Measurements from ENCODE around the gene TNFAIP8.

TNFAIP8 gene

DNA sequence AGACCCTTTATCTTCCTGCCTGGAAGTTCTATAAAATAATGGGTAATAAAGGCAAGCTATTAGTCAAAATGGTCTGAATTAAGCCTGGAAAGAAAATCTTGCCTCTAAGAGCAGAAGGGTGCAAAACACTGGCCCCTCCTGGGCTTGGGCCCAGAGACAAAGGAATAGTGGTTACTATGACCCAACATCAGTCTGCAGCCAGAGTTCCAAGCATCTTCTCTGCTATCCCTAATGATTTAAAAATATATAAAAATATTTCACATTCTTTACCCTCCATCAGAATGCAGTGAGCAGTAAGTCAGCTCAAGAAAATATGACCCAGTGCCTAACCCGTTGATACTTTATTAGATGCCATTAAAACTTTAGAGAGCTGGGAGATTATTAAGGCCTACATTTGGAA is 14.7 kb downstream of the TNFAIP8 start:
- no peak for DNase-seq (ENCODE audit: low read depth)

DNA sequence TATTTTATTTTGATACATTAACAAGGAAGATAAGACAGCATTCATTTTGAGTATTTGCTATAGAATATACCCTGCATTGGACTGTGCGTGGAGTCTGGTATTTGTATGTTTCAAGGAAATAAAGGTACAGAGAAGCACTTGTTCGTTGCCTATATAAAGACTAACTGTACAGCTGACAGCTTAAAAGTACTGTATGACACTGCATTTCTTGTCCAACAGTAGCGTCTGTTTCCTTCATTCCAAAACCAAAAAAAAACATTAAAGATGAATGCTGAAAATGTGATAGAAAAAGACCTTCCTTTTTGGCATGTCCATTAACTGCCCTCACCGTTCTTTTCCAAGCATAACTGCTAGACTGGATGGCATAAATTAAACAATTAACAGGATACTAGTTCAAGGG is 15.3 kb downstream of the TNFAIP8 start:
- no peak for DNase-seq (ENCODE audit: low read depth)

DNA sequence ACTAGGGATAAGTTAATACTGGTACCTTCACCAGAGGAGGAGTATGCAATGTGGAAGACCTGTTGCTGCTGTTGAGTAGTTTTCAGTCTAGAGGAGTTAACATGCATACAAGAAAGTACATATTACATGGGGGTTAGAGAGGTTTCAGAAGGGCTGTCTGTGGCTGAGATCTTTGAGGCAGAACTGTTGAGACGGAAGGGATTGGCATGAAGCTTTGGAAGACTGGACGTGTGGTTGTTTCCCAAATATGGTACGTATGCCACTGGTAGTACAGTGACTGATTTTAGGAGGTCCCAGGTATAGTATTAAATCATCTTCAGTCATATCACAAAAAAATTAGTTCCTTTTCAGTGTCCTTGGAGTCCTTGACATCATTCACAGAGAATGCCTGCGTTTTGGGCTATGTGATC is 17.6 kb downstream of the TNFAIP8 start:
- no peak for DNase-seq (ENCODE audit: low read depth)

DNA sequence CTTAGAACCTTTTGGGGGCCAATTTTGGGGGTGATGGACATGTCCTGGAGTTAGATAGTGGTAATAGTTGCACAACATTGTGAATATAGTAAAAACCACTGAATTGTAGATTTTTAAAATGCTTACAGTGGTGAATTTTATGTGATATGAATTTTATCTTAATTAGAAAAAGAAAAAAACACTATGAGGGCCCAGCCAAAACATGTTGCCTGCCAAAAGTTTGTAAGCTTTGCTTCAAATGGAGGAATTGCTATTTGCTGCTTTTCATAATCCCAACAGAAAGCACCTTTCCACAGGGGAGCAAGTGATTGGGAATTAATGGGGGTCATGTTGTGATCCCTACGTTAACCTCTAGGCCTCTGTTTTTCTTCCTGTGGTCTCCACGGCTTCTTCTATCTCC is 19.1 kb downstream of the TNFAIP8 start:
- DNase-seq (ENCODE audit: low read depth): no peak

DNA sequence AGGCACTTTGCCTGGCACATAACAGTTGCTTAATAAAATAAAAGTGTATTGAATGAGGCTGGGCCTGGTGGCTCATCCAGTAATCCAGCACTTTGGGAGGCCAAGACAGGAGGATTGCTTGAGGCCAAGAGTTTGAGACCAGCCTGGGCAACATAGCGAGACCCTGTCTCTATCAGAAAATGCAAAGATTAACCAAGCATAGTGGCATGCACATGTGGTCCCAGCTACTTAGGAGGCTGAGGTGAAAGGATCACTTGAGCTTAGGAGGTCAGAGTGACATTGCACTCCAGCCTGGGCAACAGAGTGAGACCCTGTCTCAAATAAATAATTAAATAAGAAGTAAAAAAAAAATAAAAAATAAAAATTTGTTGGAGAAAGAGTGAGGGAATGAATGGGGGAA is 21.2 kb downstream of the TNFAIP8 start:
- DNase-seq (ENCODE audit: low read depth): no peak

DNA sequence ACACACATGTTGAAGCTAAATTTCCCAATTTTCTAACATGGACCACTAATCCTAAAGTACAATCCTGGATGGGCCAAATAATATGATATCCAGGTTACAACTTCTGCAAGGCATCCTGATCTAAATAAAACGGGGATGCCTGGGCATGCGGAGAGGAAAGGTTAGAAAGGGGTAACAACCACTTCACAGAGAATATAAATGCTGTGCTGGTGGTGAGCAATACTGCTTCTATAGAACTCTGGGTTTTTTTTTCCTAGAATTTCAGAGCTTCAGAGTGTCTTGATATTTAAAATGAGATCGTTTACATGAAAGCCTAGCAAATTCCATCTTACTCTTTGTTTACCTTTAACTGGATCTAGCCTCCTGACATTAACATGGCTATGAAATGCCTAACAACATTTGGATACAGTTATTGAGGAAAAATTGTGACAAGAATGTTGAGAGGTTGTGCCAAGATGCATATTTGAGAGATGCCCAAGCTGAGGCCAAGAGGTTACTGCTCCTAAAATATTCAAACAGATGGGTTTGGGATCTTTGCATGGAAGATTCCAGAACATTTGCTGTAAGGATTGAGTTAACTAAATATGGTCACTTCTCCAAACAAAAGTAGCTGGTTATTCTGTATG is 22.4 kb downstream of the TNFAIP8 start:
- DNase-seq (ENCODE audit: low read depth): no peak

DNA sequence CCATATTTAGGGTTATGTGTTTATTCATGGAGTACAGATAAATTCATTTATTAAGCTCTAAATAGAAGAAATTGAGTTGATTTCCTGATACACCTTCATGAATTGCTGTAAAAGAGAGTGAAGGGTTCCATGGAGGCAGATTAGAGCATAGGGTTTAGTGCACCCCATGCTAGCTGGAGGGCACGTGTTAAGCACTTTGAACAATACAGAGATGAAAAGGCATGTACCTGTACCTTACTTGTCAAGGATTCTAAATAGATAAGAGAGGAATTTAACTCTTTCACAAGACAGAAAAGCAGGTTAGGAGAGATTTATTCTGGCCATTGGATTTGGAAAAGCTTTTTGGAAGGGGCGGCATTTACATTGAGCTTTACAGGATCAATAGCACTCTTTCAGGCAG is 23.3 kb downstream of the TNFAIP8 start:
- DNase-seq (ENCODE audit: low read depth): no peak

DNA sequence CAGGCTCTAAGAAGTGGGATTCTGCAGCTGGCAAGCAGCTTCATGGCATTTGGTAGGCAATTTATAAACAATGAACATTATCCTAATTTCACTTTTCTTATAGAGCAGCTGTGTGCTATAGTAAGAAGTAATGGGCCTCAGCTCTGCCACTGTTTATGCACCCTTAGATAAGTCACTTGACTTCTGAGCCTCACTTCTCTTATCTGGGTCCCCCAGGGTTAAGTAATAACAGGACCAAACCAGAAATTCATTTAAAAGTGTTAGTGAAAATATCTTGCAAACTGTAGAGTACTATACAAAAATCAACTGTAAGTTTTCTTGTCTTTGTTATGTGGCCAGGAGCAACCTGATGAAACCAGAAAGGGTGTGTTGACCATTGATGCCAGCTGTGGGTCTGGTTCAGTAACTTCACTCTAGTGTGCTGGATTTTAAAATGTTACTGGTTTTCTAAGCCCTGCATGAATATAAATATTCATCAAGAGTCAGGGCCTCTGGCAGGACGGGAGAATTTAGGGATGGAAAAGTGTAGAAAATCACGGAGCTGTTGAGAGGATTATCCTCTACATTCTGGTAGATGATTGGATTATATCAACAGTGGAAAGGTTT is 24.2 kb downstream of the TNFAIP8 start:
- DNase-seq (ENCODE audit: low read depth): no peak

DNA sequence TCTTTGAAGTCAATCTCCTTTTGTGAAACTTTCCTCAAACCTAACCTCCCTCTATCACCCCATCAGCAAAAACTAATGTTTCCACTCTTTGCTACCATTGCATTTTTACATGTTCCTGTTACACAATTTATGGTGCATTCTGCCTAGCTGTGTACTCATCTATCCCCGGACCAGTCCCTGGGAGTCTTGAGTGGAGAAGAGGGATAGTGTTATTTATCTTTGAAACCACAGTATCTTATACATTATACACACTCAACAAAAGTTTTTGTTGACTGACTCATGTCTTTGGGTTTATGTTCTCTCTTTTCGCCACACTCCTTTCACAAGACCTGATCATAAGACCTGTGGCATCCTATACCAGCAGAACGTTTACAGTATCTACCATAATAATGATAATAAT is 26.4 kb downstream of the TNFAIP8 start:
- DNase-seq (ENCODE audit: low read depth): no peak

DNA sequence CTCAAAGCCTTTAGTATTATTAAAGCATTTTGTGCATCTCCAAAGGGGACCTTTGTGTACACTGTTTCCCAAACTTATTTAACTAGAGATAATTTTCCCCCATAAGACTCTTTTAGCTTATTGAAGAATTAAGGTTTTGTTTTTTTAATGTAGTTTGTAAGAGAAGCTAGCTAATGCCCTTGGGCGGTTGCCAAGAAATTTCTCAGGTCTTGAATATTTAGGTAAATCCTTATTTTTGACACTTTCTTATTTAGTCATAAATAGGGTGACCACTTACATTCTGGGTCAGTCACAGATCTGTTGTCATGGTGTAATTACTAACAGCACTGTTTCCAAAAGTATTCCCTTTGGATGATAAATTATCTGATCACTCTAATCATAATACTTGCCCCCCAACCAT is 27.2 kb downstream of the TNFAIP8 start:
- no peak for DNase-seq (ENCODE audit: low read depth)

DNA sequence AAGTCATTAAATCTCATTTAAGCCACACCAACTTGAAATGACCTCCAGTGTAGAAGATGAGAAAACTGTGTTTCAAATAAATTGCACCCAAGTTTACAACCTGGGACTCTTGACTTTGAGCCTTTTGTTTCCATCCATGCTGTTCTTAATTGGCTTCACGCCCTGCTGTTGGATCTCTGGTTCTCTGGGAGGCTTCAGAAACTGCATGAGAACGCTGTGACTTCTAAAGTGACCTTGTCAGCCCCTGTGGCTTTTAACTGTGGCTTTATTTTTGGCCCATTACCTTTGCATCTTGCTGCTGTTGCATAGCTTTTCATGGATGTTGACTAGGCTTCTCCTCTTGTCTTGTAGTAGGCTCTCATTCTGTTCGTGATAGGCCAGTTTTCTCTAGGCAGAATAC is 29.3 kb downstream of the TNFAIP8 start:
- DNase-seq (ENCODE audit: low read depth): no peak

DNA sequence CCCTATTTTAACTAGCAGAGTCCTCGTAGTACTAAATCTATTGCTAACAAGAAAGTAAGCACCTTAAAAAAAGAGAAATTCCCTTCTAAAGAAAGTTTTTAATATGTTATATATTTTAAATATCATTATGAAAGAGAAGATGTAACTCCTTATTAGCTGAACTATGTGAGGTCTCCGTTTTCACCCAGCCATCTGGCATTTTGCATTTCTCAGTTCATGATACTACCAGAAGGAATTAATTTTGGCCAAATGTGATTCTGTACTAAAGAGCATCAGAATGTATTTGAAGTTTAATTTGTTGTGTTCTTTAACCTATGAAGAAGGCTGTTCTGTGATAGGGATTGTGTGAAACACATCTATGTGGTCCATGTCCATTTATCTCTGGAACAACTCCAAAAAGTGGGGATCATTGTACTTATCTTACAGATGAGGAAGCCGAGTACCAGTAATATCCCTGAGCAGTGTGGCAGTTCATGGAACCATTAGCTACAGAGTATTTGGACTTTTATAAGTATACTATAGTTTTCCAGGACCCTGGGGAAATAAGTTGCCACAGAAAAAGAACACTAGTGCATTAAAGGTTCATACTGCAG is 29.8 kb downstream of the TNFAIP8 start:
- no peak for DNase-seq (ENCODE audit: low read depth)

DNA sequence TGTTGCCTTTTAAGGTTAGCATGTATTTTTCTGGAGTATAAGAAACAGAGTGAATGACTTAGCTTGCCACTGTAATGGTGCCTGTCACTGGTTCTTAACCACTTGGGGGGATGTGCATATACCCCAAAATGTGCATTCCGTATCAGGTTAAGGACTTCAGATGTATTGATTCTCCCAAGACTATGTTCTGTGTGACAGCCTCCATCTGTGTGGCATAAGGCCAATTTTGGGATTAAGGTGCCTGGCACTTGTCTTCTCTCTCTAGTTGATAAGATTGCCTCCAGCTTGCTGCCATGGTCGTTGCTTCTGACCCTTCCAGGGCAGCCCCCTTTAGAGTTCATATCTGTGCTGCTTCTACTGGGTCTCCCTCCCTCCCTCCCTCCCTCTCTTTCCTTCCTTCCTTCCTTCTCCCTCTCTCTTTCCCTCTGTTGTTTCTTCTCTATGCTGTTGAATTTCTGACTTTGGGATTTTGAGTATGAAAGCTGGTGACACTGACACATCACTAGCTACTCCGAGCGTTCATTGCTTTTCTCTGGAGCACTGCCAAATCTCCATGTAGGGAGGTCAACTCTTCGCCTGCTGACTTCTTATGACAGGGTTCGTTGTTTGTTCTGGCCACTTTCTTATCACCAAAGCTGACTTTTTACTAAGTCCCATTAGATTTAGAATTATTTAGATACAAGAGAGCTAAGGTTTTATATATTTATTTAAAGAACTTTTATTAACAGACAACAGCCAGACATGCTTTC is 31.0 kb downstream of the TNFAIP8 start:
- DNase-seq (ENCODE audit: low read depth): no peak

DNA sequence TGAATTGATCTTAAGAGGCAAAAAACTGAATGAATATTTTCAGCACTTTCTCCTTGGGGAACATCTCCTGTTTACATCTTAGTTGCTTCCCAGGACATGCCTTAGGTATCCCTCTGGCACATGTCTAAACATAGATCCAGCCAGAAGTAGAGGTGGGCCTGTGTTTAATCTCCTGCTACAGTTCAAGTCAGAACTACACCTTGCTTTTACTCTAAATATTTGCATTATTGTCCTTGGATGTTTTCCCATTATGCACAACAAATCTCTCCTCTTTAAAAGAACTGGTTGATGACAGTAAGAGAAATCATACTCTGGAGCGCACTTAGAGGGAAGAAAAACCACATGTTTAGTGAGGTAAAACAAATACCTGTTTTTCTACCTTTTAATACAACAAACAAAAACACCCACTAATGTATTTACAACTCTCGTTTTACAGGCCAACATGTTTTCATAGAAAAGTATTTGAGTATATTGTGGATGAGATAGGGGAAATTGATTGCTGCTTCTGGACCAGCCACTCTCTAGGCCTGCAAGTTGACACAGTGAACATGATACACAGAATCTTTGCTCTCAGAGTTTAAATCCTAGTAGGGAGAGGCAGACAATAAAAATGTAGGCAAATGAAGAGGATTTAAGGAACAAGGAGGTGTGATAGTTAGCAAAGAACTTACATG is 32.3 kb downstream of the TNFAIP8 start:
- no peak for DNase-seq (ENCODE audit: low read depth)

DNA sequence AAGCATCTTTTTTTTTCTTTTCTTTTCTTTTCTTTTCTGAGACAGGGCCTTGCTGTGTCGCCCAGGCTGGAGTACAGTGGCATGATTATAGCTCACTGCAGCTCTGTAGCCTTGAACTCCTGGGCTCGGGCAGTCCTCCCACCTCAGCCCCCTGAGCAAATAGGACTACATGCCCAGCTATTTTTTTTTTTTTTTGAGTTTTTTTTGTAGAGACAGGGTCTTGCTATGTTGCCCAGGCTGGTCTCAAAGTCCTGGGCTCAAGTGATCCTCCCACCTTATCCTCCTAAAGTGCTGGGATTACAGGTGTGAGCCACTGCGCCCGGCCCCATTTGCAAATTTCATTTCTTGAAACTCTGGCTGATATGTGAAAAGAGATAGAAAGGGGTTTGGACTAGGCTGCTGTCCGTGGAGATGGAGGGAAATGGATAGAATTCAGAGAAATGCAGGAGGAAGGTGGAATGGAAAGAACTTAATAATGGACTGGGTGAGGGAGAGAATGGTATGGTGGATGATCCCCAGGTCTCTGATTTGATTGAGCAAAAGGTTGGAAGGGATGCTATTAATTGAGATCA is 32.9 kb downstream of the TNFAIP8 start:
- no peak for DNase-seq (ENCODE audit: low read depth)

DNA sequence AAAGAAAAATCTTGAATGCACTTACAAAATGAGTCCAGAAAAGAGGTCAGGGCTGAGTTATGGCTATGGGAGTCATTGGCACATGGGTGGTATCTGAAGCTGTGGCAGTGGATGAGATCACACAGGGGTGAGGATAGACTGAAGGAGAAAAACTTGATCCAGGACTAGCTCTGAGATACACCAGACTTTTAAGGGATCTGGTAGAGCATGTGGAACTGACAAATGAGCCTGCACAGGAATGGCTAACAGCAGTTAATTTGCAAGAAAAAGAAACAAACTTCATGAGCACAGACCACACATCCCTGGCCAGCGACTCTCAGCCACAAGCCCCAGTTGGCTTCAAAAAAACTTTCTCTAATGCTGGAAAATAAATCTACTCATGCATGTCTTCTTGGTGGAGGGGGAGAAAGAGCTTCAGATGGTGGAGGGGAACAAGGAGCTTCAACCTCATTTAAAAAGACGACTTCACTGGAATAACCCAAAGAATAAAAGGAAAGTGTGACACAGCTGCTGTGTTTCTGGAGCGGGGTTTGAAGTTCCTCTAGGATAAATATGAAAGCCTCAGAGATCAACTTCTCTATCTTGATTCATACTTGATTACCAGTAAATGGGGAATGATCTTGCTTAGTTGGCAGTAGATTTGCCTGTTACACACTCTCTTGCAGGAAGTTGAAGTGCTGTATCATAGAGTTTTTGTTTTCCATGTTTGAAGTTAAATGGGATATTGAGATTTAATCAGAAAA is 33.6 kb downstream of the TNFAIP8 start:
- DNase-seq (ENCODE audit: low read depth): no peak

DNA sequence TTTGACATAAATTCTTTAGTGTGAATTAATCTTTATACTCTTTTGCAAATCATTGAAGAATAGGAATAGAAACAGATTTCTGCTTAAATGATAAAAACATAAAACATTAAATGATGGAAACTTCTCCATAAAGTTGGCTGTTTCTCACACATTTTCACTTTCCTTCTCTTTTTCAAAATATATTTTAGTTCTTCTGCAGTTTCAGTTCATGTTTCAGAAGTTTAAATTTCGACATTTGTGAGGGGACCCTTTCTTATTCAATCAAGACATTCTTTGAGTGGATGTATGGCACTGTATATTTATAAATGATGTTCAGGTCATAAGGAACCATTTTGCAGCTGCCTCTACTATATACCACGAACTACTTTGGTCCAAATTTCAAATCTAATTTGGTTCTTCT is 34.6 kb downstream of the TNFAIP8 start:
- no peak for DNase-seq (ENCODE audit: low read depth)

DNA sequence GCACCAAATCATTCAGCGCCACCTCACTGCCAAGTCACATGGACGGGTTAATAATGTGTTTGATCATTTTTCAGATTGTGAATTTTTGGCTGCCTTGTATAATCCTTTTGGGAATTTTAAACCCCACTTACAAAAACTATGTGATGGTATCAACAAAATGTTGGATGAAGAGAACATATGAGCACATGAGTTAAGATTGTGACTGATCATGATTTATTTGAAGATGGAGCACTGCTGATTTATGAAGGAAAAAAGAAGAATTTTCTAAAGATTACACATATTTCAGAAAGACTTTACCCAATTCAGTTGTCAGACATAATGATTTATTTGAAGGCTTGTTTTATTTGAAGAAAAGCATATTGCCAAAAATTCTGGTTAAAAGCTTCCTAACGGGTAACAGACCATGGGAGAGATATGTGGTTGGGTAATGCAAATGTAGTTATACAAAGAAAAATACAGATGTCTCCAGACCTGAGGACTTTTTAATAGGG is 37.4 kb downstream of the TNFAIP8 start:
- no peak for DNase-seq (ENCODE audit: low read depth)

DNA sequence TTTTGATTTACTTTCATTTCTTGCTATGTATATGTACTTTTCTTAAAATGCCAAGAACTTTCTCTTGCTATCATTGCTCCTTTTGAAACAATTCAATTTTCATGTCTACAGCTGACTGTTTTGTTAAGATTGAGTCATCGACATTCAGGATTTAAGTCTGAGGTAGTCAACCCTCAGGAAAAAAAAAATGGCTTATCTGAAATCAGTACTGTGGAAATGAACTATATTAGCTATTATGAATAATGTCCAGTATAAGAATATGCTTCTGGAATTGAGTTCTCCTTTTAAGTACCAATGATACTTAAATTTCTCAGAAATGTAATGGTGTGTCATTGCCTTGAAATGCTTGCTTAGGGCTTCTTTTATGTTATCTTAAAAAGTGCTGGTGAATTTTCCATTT is 37.9 kb downstream of the TNFAIP8 start:
- DNase-seq (ENCODE audit: low read depth): no peak

DNA sequence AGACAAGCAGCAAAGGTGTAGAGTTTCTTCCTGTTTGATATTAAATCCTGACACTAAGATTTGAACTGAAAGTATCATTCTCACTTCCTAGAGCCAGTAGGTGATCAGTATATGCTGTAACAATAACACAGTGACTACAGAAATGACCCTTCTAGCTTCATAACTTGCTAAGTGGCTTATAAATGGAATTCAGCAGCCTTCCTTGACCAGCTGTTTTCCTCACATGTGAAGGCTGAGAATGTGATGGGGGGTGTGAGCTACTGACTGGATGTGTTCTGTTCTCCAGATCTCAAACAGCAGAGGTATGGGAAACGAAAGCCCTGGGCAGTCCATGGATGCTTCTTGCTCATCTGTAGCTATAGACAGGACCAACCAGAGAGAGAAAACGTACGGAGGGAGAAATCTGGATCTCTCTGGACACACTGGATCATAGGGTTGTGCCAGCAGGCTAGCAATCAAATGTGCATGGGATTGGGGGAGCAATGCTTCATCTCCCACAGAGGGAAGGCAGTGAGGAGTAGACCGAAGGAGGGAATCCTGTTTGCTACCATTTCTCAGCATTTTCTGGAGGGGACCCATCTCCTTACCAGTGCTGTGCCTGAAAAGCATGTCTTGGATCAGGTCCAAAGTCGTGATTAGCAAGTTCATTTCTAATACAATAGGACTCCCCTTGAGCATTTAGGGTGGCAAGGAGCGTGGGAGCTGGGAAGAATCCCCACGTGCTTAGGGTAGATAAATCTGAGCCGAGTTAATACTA is 39.4 kb downstream of the TNFAIP8 start:
- DNase-seq (ENCODE audit: low read depth): no peak

Measured in CMK (cell line).